T-cell (primary cell): ENCODE data around the gene TFE3. TPM values are rescaled to one million over a fixed set of nuclear protein-coding genes. Genes with fewer than 3 reads are reported as not detected.

ENCODE experiments used
- ATAC-seq, 4 experiments: fragments of 200-7000 bp in 3 of 4; fragments of 150-1000 bp in 1 of 4; cut with Tn5 transposase; replicated peaks in 1 of 4; 1 replicate in 3 of 4; 2 replicates in 1 of 4; pipeline ENCODE4 v1.10.0; 2021; ENCODE audit warnings: moderate library complexity in 3 of 4, mild to moderate bottlenecking in 2 of 4, moderate number of reproducible peaks in 1 of 4
- CTCF ChIA-PET, 2 donors: fragments of 300-600 bp; sonication (Branson Sonifier 250); formaldehyde crosslinking; loops; one replicate each; lab custom pipeline; 2022; ENCODE audit warnings: antibody characterized with exemption in 2 of 2; lab: Charles Lee
- POLR2A ChIA-PET, 2 donors: fragments of 300-600 bp; sonication (Branson Sonifier 250); formaldehyde crosslinking; loops; one replicate each; lab custom pipeline; 2022; ENCODE audit warnings: antibody characterized with exemption in 2 of 2; lab: Charles Lee
- DNase-seq, 35 experiments: peaks; one replicate each; pipeline versions ENCODE4 v3.0.0 to v3.0.0-alpha.2; 2013 to 2023
- H3K27ac ChIP-seq: one replicate; pipeline ENCODE4 v1.5.1; 2013; ENCODE audit warnings: low read length
- H3K27me3 ChIP-seq, 2 experiments: replicated peaks in 1 of 2; 1 replicate in 1 of 2; 2 replicates in 1 of 2; pipeline versions ENCODE4 v1.6.1 to v1.7.0; 2013; ENCODE audit warnings: low read length in 1 of 2, mixed read lengths in 1 of 2; ENCODE audit not compliant: control insufficient read depth in 2 of 2, insufficient read depth in 2 of 2; ENCODE audit errors: extremely low read depth in 1 of 2
- H3K36me3 ChIP-seq, 2 donors: 1 replicate in 1 of 2; 2 replicates in 1 of 2; pipeline versions ENCODE4 v1.6.1 to v1.7.0; 2013; ENCODE audit warnings: low read length in 1 of 2; ENCODE audit not compliant: control insufficient read depth in 2 of 2, insufficient read depth in 1 of 2; ENCODE audit errors: extremely low read depth in 1 of 2
- H3K4me1 ChIP-seq, 2 experiments: 1 replicate in 1 of 2; 2 replicates in 1 of 2; pipeline versions ENCODE4 v1.6.1 to v1.7.0; 2013; ENCODE audit warnings: low read length in 2 of 2, mixed read lengths in 1 of 2; ENCODE audit not compliant: insufficient read depth in 2 of 2, control insufficient read depth in 1 of 2; ENCODE audit errors: extremely low read depth in 1 of 2
- H3K4me3 ChIP-seq, 2 donors: 1 replicate in 1 of 2; 2 replicates in 1 of 2; pipeline versions ENCODE4 v1.5.1 to v1.7.0; 2013; ENCODE audit warnings: mild to moderate bottlenecking in 2 of 2, low read length in 1 of 2, moderate library complexity in 1 of 2; ENCODE audit not compliant: control insufficient read depth in 1 of 2; ENCODE audit errors: extremely low read depth in 1 of 2
- H3K9me3 ChIP-seq: 2 replicates; pipeline ENCODE4 v1.7.0; 2013
- H3K27ac Mint-ChIP-seq, 2 donors: one replicate each; pipeline ENCODE4 v1.8.0; 2020 to 2021; ENCODE audit warnings: mild to moderate bottlenecking in 2 of 2, mixed read lengths in 2 of 2
- H3K27me3 Mint-ChIP-seq, 2 donors: one replicate each; pipeline ENCODE4 v1.8.0; 2021 to 2022; ENCODE audit warnings: mixed read lengths in 2 of 2
- H3K36me3 Mint-ChIP-seq: one replicate; pipeline ENCODE4 v1.8.0; 2021; ENCODE audit warnings: mixed read lengths
- H3K4me1 Mint-ChIP-seq, 3 donors: one replicate each; pipeline ENCODE4 v1.8.0; 2020 to 2022; ENCODE audit warnings: mixed read lengths in 3 of 3, mild to moderate bottlenecking in 1 of 3
- H3K4me3 Mint-ChIP-seq, 3 donors: one replicate each; pipeline ENCODE4 v1.8.0; 2020 to 2022; ENCODE audit warnings: mild to moderate bottlenecking in 3 of 3, mixed read lengths in 3 of 3, moderate library complexity in 3 of 3
- H3K9me3 Mint-ChIP-seq, 3 donors: one replicate each; pipeline ENCODE4 v1.8.0; 2020 to 2022; ENCODE audit warnings: mixed read lengths in 3 of 3
- WGBS: methylation state at CpG from one replicate; pipeline ENCODE4 v1.1.5; 2013; ENCODE audit warnings: missing lambda C conversion rate; ENCODE audit not compliant: insufficient coverage; 5-methylcytosine and 5-hydroxymethylcytosine counted together
- total RNA-seq, 35 experiments: library from RNA in 6 of 35; stranded (reverse) in 6 of 35; fragments of 120-200 nt in 1 of 35; gene quantifications; one replicate each; pipeline versions ENCODE4 v1.2.1 to v1.2.4 and lab custom pipeline; 2013 to 2026

Gene TFE3
- total RNA-seq, 5 donors from 2014 or later (not counting 1 experiment from before 2014, with no cell fraction given) = 34.3 to 38.8 (median 35.6) TPM

DNA sequence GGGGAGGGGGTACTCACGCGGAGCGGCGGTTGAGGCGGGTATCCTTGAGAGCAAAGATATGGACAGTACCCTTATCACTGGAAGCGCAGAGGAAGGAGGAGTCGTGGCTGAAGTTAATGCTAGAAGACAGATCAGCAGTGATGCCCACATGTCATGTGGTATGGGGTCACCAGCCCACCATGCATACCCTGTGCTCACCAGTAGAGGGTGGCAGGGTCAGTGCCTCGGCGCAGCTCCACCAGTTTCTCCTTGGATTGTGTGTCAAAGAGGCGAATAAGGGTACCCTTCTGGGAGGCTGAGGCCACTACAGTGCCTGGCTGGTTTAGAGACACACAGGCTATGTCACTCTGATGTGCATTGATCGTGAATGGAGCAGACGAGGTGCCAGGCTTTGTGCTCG is 32.2 kb upstream of the TFE3 start:
- H3K36me3 ChIP-seq = peaks cover 0 to 5% of the 10 kb centered on the region in 2 donors
- no peak overlapping the region for H3K4me3 ChIP-seq
- H3K36me3 Mint-ChIP-seq = peaks cover 4% of the 10 kb centered on the region
- H3K27ac ChIP-seq = no peak overlapping the region
- no peak overlapping the region for H3K4me3 Mint-ChIP-seq
- ChIA-PET POLR2A (no interaction called here), CTCF (no interaction called here)
- peaks cover 23 to 37% (median 30%) of the 10 kb centered on the region in 3 donors for H3K4me1 Mint-ChIP-seq
- H3K27me3 Mint-ChIP-seq = no peaks in the 10 kb centered on the region
- peaks cover 0 to 35% of the 10 kb centered on the region in 2 experiments for H3K4me1 ChIP-seq
- no peak overlapping the region for H3K27ac Mint-ChIP-seq
- no peaks in the 10 kb centered on the region for H3K9me3 ChIP-seq
- 100% methylated on average over 1 of the region's 13 CpGs for WGBS
- H3K9me3 Mint-ChIP-seq = no peaks in the 10 kb centered on the region
- DNase-seq = no peak
- no peak for ATAC-seq
- no peaks in the 10 kb centered on the region for H3K27me3 ChIP-seq

DNA sequence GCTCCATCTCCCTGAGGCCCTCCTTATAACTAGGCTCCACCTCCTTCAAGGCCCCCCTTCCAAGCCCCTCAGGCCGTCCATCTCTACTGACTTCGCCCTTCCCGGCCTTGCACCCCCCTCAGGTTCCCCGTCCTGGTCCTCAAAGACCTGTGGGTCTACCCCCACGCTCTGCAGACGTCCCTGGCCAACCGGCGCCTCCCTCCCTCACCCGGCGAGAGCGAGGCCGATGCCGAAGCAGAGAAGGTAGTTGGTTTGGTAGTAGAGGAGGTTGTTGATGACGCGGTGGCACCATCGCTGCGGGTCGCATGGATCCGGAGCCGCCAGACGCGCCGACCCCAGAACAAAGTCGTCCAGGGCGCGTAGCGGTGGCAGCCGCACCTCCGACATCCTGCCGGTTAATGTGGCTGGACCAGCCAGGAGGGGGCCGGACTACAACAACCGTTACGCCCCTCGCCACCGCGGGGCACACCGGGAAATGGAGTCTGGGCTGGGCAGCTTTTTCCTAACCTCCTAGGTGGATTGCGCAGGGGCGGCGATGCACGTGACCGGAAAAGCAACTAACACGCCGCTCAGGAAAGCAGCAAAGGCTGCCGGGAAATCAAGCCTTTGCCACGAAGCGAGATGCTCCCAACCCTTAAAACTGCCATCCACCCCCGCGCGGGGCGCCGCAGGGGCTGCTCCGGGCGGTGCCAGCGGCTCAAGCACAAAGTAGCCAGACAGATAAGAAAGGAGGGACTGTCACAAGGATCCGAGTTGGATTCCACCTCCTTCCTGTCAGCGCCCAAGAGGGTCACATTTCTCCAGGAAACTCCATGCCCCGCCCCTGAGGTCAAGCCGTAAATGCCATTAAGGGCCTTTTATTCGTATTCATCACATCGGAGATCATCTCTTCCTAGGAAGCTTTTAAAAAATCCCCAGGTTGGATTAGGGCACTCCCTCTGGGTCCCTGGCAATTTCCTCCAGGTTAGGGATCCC is 30.7 kb upstream of the TFE3 start, which contains the start of gene PRAF2:
PRAF2 (minus strand) TSS at position 402 of the 975 bp plus-strand sequence; CDS start at position 387, 15 bp downstream.
- H3K4me1 Mint-ChIP-seq = peaks cover 21 to 31% (median 22%) of the 10 kb centered on the region in 3 donors
- POLR2A ChIA-PET = interaction anchor here in 1 of 2 donors (0.6 kb wide), 1 partner anchor 38 kb away, joined by 10 read pairs; no protein-coding TSS in a partner anchor
- H3K27ac Mint-ChIP-seq = peak within 1 kb of the TSS; percentile 77 to 87
- H3K27ac ChIP-seq = peak within 1 kb of the TSS; percentile 76
- DNase-seq (peak; percentile 79 to 92 (median 85)), ATAC-seq (peak; percentile 95 to 97 (median 96))
- H3K4me3 ChIP-seq = peak within 1 kb of the TSS; percentile 45 to 69
- peaks cover 0 to 27% of the 10 kb centered on the region in 2 experiments for H3K4me1 ChIP-seq
- peaks cover 4% of the 10 kb centered on the region for H3K36me3 Mint-ChIP-seq
- WGBS = under 1% methylated on average over 31 of the region's 61 CpGs
- no peaks in the 10 kb centered on the region for H3K9me3 Mint-ChIP-seq
- H3K4me3 Mint-ChIP-seq = peak within 1 kb of the TSS; percentile 80 to 85 (median 83)
- H3K9me3 ChIP-seq = no peaks in the 10 kb centered on the region
- CTCF ChIA-PET = no interaction called here
- H3K36me3 ChIP-seq = peaks cover 0 to 5% of the 10 kb centered on the region in 2 donors
- H3K27me3 ChIP-seq = no peaks in the 10 kb centered on the region
- H3K27me3 Mint-ChIP-seq = no peaks in the 10 kb centered on the region

DNA sequence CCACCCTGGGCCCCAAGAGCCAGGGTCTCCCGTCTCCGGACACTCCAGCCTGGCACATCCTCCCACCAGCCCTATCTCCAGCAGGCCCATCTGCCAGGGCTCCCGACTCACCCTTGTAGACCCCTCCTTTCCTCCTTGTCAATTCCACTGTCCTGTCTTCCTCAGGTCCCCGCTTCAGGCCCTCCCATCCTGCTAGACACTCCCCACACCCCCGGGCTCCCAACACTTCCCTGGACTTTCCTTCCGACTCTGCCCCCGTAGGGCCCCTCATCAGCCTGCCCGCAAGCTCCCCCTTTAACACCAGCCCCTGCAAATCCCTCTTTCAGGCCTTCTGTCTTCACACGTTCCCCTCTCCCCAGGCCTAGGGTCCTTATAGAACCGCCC is 29.5 kb upstream of the TFE3 start:
- no peak overlapping the region for H3K27ac ChIP-seq
- peak overlapping the region; percentile 80 to 85 (median 83) for H3K4me3 Mint-ChIP-seq
- H3K4me1 Mint-ChIP-seq = peaks cover 14 to 25% (median 18%) of the 10 kb centered on the region in 3 donors
- H3K4me3 ChIP-seq = no peak overlapping the region
- POLR2A ChIA-PET = no interaction called here
- WGBS = 94% methylated on average over 5 of the region's 10 CpGs
- CTCF ChIA-PET = no interaction called here
- peaks cover 0 to 22% of the 10 kb centered on the region in 2 experiments for H3K4me1 ChIP-seq
- no peaks in the 10 kb centered on the region for H3K27me3 Mint-ChIP-seq
- ATAC-seq (no peak), DNase-seq (no peak)
- no peaks in the 10 kb centered on the region for H3K27me3 ChIP-seq
- H3K9me3 Mint-ChIP-seq = no peaks in the 10 kb centered on the region
- peaks cover 7% of the 10 kb centered on the region for H3K36me3 Mint-ChIP-seq
- H3K9me3 ChIP-seq = no peaks in the 10 kb centered on the region
- peaks cover 0 to 3% of the 10 kb centered on the region in 2 donors for H3K36me3 ChIP-seq
- H3K27ac Mint-ChIP-seq = peak overlapping the region in 1 of 2 donors; percentile 77

DNA sequence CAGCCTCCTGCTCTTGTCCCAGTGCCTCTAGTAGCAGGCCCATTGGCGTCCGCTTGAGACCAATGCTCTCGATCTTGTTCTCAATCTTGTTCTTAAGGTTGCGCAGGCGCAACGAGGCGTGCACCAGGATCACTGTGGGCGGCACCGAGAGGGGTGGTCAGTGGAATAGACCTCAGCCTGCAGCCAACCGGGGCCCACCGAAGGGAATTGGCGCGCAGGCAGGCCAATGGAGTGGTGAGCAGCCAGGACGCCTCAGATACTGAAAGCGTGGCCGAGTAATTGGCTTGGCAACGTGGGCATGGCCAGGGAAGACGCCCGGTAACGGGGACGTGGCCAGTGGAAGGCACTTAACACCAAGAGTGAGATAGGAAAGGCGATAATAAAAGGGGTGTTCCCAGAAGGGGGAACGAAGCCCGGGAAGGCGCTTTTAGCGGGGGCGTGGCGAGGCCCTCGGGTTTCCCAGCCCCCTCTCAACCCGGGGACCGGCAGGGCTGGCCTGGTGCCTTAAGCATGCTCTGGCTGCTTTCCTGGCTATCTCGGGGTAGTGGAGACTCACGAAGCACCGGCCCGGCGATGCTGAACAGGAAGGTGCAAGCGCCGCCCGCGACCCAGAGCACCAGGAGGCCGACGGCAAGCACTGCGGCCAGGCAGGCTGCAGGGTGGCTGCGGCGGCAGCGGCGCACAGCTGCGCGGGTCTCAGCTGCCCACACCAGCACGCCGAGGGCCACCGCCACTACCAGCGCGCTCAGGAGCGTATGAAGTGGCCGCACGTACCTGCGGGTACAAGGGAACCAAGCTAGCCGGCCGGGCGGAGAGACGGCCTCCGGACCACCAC is 28.9 kb upstream of the TFE3 start:
- Mint-ChIP-seq H3K4me1 (peaks cover 14 to 25% (median 18%) of the 10 kb centered on the region in 3 donors), H3K27ac (no peak overlapping the region), H3K36me3 (peaks cover 7% of the 10 kb centered on the region), H3K27me3 (no peaks in the 10 kb centered on the region), H3K4me3 (peak overlapping the region; percentile 59 to 85 (median 83)), H3K9me3 (no peaks in the 10 kb centered on the region)
- peaks cover 0 to 22% of the 10 kb centered on the region in 2 experiments for H3K4me1 ChIP-seq
- POLR2A ChIA-PET = no interaction called here
- H3K9me3 ChIP-seq = no peaks in the 10 kb centered on the region
- CTCF ChIA-PET = no interaction called here
- no peak for DNase-seq
- H3K36me3 ChIP-seq = no peaks in the 10 kb centered on the region
- WGBS = 95% methylated on average over 29 of the region's 63 CpGs
- no peak overlapping the region for H3K4me3 ChIP-seq
- H3K27ac ChIP-seq = no peak overlapping the region
- no peak for ATAC-seq
- no peaks in the 10 kb centered on the region for H3K27me3 ChIP-seq

DNA sequence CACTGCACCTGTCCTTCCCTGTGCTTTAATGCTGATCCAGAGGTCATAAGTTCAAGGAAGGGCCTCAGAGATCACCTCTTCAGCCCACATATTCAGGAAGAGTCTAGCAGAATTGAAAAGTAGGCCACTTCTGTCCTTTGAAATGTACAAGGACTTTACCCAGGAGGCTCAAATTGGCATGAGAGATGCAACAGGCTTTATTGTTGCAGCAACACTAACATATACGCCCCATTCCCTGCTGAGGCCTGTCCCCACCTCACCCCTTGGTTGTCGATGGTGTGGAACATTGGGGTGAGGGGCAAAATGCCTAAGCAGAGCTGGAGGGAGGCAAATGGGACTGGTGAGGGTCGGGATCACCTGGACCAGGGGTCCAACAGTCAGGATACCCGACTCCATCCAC is 27.8 kb upstream of the TFE3 start:
- Mint-ChIP-seq H3K27ac (no peak overlapping the region), H3K4me3 (no peak overlapping the region), H3K4me1 (peaks cover 14 to 25% (median 18%) of the 10 kb centered on the region in 3 donors), H3K36me3 (peaks cover 7% of the 10 kb centered on the region), H3K27me3 (no peaks in the 10 kb centered on the region), H3K9me3 (no peaks in the 10 kb centered on the region)
- Histone ChIP-seq H3K27me3 (no peaks in the 10 kb centered on the region), H3K27ac (no peak overlapping the region), H3K4me1 (peaks cover 0 to 22% of the 10 kb centered on the region in 2 experiments), H3K36me3 (no peaks in the 10 kb centered on the region), H3K4me3 (no peak overlapping the region), H3K9me3 (no peaks in the 10 kb centered on the region)
- no peak for ATAC-seq
- 100% methylated on average over 1 of the region's 4 CpGs for WGBS
- POLR2A ChIA-PET = no interaction called here
- CTCF ChIA-PET = interaction anchor here (0.6 kb wide), 3 partner anchors 43 to 84 kb away, joined by 3 to 4 read pairs (median 4); no protein-coding TSS in a partner anchor
- DNase-seq = no peak

DNA sequence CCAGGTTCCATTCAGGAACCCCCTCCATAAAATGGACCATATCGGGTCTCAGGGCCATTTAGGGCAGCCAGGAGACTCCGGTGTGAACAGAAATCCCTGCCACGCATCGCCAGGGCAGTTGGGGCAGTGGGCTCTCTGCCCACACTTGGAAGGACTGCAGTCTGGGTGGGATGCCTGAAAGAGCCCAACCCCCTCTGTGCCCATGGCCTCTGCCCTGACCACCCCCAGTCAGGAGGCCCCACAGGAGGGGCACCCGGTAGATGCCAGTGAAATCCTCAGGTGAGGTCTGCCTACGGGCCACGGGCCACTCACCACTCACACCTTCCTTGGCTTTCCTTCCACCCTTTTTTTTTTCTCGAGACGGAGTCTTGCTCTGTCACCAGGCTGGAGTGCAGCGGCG is 25.9 kb upstream of the TFE3 start:
- Histone ChIP-seq H3K4me3 (no peak overlapping the region), H3K36me3 (no peaks in the 10 kb centered on the region), H3K4me1 (peaks cover 0 to 16% of the 10 kb centered on the region in 2 experiments), H3K27me3 (no peaks in the 10 kb centered on the region), H3K9me3 (no peaks in the 10 kb centered on the region), H3K27ac (no peak overlapping the region)
- ChIA-PET POLR2A (no interaction called here), CTCF (no interaction called here)
- no peak for DNase-seq
- H3K9me3 Mint-ChIP-seq = no peaks in the 10 kb centered on the region
- no peak overlapping the region for H3K27ac Mint-ChIP-seq
- peaks cover 7% of the 10 kb centered on the region for H3K36me3 Mint-ChIP-seq
- 100% methylated on average over 2 of the region's 11 CpGs for WGBS
- peaks cover 11 to 22% (median 18%) of the 10 kb centered on the region in 3 donors for H3K4me1 Mint-ChIP-seq
- no peaks in the 10 kb centered on the region for H3K27me3 Mint-ChIP-seq
- no peak overlapping the region for H3K4me3 Mint-ChIP-seq
- no peak for ATAC-seq
